NCI-H2196 treated with DMSO at 0.1 percent for 48 hours (cell line): ENCODE measurements around the gene ANO9.
"Not testable (repeated sequence)": the region's sequence is repeated elsewhere in the genome, so short reads cannot be mapped to it uniquely, and the experiment has no call there.

Source experiments
- DNase-seq: peaks from one replicate; lab custom pipeline; 2025; ENCODE audit not compliant: unreplicated experiment; lab: John Stamatoyannopoulos, UW

Gene ANO9

GRCh38 chr11:472272-472671 lies 30.5 kb upstream of the ANO9 start:
- no peak for DNase-seq

- DNase-seq = no peak
Measured at GRCh38 chr11:471468-472145, 29.8 kb upstream of the ANO9 start.

GRCh38 chr11:469684-470560 lies 28.1 kb upstream of the ANO9 start:
- DNase-seq = peak; percentile 57

GRCh38 chr11:469026-469683 lies 27.3 kb upstream of the ANO9 start:
- DNase-seq = not testable (repeated sequence)

GRCh38 chr11:468493-468892 lies 26.7 kb upstream of the ANO9 start:
- no peak for DNase-seq

GRCh38 chr11:468036-468435 lies 26.2 kb upstream of the ANO9 start:
- DNase-seq = no peak

GRCh38 chr11:465896-466530 lies 24.2 kb upstream of the ANO9 start:
- DNase-seq = no peak

- DNase-seq = no peak
Measured at GRCh38 chr11:464316-464715, 22.5 kb upstream of the ANO9 start.

GRCh38 chr11:462107-462890 lies 20.5 kb upstream of the ANO9 start:
- DNase-seq = no peak

GRCh38 chr11:461626-462025 lies 19.8 kb upstream of the ANO9 start:
- no peak for DNase-seq

- DNase-seq = no peak
Measured at GRCh38 chr11:460331-461199, 18.8 kb upstream of the ANO9 start.

- DNase-seq = no peak
Measured at GRCh38 chr11:459511-460220, 17.9 kb upstream of the ANO9 start.

- no peak for DNase-seq
Measured at GRCh38 chr11:457111-457760, 15.4 kb upstream of the ANO9 start.

- DNase-seq = no peak
Measured at GRCh38 chr11:456533-456932, 14.7 kb upstream of the ANO9 start.

- no peak for DNase-seq
Measured at GRCh38 chr11:455566-456147, 13.8 kb upstream of the ANO9 start.

GRCh38 chr11:454801-455565 lies 13.2 kb upstream of the ANO9 start:
- no peak for DNase-seq

GRCh38 chr11:454043-454442 lies 12.2 kb upstream of the ANO9 start:
- no peak for DNase-seq
